Measurements from ENCODE around the gene SMIM10L2A. TPM values are rescaled to one million over a fixed set of nuclear protein-coding genes. Genes with fewer than 3 reads are reported as not detected.
"Not testable (repeated sequence)": the region's sequence is repeated elsewhere in the genome, so short reads cannot be mapped to it uniquely, and the experiment has no call there.

The SMIM10L2A gene
- total and polyA plus RNA-seq, 8 donors, result 1.3 to 2.3 (median 1.5) TPM

DNA sequence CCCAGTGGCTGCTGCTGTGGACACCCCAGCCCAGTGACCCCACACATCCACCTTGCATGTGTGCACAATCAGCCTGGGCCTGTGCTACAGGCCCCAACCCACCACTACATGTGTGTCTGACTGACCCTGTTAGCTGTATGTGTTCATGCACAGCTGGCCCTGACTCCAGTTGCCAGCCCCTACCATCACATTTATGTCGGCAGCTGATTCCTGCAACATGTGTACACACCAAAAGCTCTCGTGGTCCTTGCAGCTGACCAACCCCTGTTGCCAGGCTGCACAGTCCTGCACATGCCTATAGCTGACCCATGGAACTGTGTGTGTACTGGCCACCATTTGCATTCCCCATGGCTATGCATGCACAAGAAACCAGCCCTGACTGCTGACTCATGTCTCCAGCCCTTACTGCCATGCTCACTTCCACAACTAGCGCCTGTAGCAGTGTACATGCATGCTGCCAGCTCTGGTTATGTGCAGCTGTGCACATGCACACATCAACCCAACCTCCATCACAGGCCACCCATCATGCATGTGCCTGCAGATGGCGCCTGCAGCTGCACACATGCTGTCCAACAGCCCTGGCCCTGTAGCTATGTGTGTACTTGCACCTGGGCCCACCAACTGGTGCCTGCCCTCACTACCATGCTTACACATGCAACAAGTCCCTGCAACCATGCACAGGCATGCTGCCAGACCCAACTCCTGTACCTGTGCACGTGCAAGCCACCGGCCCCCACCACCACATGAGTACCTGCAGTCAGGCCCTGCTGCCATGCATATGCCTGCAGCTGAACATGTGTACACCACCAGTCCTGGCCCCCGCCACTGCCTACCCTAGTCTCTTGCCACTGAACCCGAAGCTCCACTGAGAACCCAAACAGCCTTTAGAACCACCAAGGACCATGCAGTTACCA is 28.1 kb downstream of the SMIM10L2A start:
- 73 to 78% methylated on average over 8 of the region's 8 CpGs for WGBS, 2 donors
- TF ChIP-seq, protein P1, sequence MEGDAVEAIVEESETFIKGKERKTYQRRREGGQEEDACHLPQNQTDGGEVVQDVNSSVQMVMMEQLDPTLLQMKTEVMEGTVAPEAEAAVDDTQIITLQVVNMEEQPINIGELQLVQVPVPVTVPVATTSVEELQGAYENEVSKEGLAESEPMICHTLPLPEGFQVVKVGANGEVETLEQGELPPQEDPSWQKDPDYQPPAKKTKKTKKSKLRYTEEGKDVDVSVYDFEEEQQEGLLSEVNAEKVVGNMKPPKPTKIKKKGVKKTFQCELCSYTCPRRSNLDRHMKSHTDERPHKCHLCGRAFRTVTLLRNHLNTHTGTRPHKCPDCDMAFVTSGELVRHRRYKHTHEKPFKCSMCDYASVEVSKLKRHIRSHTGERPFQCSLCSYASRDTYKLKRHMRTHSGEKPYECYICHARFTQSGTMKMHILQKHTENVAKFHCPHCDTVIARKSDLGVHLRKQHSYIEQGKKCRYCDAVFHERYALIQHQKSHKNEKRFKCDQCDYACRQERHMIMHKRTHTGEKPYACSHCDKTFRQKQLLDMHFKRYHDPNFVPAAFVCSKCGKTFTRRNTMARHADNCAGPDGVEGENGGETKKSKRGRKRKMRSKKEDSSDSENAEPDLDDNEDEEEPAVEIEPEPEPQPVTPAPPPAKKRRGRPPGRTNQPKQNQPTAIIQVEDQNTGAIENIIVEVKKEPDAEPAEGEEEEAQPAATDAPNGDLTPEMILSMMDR (IDR thresholded peaks at IDR 0.05), result no peak
- no peak for ATAC-seq
- intact Hi-C loops (cut with DNase I), result no loop called here
- Histone ChIP-seq H3K27ac (no peak overlapping the region), H3K4me1 (no peaks in the 10 kb centered on the region), H3K4me3 (no peak overlapping the region), H3K36me3 (no peaks in the 10 kb centered on the region), H3K9me3 (no peaks in the 10 kb centered on the region), H3K27me3 (no peaks in the 10 kb centered on the region)
- peak in 1 of 6 donors; percentile 53 for DNase-seq
- FAIRE-seq, result no peak

DNA sequence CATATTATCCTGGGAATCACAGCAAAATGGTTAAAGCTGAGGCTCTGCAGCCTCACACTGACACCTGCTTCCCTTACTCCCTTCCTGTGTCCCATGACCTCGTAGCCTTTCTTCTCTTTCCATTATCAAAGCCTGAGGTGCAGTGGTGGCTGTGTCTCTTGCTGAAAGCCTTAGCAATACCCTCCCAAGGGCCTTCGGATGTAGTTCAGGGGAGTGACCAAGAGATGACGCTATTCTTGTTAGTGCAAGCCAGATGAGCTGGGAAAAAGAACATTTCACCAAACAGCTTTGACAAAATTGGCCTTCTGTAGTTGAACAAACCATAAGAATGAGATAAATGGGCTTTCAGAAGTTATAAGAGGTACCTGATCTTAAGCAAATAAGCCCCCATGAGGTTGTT is 31.6 kb downstream of the SMIM10L2A start:
- 32 to 58% methylated on average over 3 of the region's 3 CpGs for WGBS, 2 donors
- H3K4me3 ChIP-seq, result no peak overlapping the region
- ATAC-seq (no peak), FAIRE-seq (no peak), DNase-seq (no peak)
- H3K4me1 ChIP-seq, result no peaks in the 10 kb centered on the region
- H3K27me3 ChIP-seq, result no peaks in the 10 kb centered on the region
- no peak overlapping the region for H3K27ac ChIP-seq
- no peaks in the 10 kb centered on the region for H3K36me3 ChIP-seq
- TF ChIP-seq, protein P1 (IDR thresholded peaks at IDR 0.05), result no peak
- no peaks in the 10 kb centered on the region for H3K9me3 ChIP-seq
- intact Hi-C loops (cut with DNase I), result no loop called here

DNA sequence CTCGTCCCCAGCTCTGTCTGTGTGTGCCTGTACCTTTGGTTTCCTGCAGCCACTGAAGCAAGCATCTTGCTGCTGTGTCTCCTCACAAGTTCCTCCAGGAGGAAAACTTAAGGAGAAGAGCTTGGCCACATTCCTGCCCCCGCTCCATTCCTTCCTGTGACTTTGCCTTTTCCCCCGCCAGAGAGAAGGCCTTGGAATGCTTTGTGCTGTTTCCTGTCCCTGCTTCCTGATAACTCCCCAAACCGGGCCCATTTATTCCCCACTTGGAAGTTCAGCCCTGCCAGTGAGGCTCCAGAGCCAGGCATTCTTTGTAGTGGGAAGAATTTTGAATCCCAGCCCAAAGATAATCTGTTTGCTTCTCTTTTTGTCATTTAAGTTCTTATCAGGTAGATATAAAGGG is 33.1 kb downstream of the SMIM10L2A start:
- ATAC-seq (no peak), FAIRE-seq (no peak), DNase-seq (no peak)
- Histone ChIP-seq H3K4me1 (no peaks in the 10 kb centered on the region), H3K36me3 (no peaks in the 10 kb centered on the region), H3K9me3 (no peaks in the 10 kb centered on the region), H3K27ac (no peak overlapping the region), H3K4me3 (no peak overlapping the region), H3K27me3 (peaks cover 0 to 3% (median 0%) of the 10 kb centered on the region in 4 donors)
- 51 to 61% methylated on average over 4 of the region's 4 CpGs for WGBS, 2 donors
- intact Hi-C loops (cut with DNase I), result no loop called here
- TF ChIP-seq, protein P1 (IDR thresholded peaks at IDR 0.05), result no peak

DNA sequence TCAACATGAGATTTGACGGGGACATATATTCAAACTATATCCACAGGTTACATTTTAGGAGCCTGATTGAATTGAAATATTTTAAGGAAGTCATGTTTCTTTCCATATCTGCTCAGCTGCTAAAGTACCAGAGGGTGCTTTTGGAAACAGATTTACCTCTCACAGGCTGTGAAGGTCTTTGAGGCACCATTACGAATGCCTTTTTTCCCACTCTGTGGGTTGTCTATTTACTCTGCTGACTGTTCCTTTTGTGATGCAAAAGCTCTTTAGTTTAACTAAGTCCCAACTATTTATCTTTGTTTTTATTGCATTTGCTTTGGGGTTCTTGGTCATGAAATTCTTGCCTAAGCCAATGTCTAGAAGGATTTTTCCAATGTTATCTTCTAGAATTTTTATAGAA is 40.0 kb downstream of the SMIM10L2A start:
- H3K4me3 ChIP-seq; FAIRE-seq; DNase-seq; H3K9me3 ChIP-seq; intact Hi-C loops (cut with DNase I); ATAC-seq; H3K27ac ChIP-seq; H3K4me1 ChIP-seq; H3K36me3 ChIP-seq; H3K27me3 ChIP-seq: not testable (repeated sequence)
- whole genome bisulfite sequencing, 2 donors, result 63 to 73% methylated on average over 2 of the region's 2 CpGs

DNA sequence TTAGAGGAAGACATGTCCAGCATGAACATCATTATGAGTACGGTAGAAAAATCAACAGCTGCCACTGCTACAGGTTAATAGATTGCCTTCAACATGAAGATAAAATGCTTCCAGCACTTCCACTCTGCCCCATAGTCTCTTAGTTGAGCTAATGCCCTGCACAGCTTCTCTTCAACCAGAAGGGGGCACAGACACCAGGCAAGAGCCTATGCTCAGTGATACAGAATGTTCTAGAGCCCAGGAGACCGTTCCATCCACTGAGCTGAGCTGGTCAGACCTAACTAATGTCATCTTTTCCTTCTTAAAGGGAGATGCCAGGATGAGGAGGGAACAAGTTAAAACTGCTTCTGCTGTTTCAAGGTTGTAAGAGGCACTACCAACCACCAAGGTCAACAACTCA is 42.2 kb downstream of the SMIM10L2A start:
- DNase-seq (no peak), FAIRE-seq (no peak), ATAC-seq (peak in 1 of 4 donors; percentile 43)
- H3K4me3 ChIP-seq, result no peak overlapping the region
- H3K4me1 ChIP-seq, result no peaks in the 10 kb centered on the region
- no peaks in the 10 kb centered on the region for H3K9me3 ChIP-seq
- TF ChIP-seq, protein P1 (IDR thresholded peaks at IDR 0.05), result no peak
- WGBS, 2 donors, result 55 to 56% methylated on average over 2 of the region's 2 CpGs
- H3K27me3 ChIP-seq, result peaks cover 0 to 1% (median 0%) of the 10 kb centered on the region in 4 donors
- intact Hi-C loops (cut with DNase I), result no loop called here
- H3K36me3 ChIP-seq, result no peaks in the 10 kb centered on the region
- H3K27ac ChIP-seq, result no peak overlapping the region
